AG09319 (cell line): ENCODE measurements around the gene NBR1.
"Not testable (repeated sequence)": the region's sequence is repeated elsewhere in the genome, so short reads cannot be mapped to it uniquely, and the experiment has no call there.

Experiments
- DNase-seq: peaks from one replicate; pipeline ENCODE4 v3.0.0-alpha.2; 2010; ENCODE audit warnings: low read depth; ENCODE audit errors: extremely low read depth
- CTCF ChIP-seq: IDR thresholded peaks from 2 replicates; pipeline ENCODE4 v1.5.1; 2011; ENCODE audit warnings: low read depth, mild to moderate bottlenecking, inconsistent platforms, low read length, moderate library complexity

The NBR1 gene

DNA sequence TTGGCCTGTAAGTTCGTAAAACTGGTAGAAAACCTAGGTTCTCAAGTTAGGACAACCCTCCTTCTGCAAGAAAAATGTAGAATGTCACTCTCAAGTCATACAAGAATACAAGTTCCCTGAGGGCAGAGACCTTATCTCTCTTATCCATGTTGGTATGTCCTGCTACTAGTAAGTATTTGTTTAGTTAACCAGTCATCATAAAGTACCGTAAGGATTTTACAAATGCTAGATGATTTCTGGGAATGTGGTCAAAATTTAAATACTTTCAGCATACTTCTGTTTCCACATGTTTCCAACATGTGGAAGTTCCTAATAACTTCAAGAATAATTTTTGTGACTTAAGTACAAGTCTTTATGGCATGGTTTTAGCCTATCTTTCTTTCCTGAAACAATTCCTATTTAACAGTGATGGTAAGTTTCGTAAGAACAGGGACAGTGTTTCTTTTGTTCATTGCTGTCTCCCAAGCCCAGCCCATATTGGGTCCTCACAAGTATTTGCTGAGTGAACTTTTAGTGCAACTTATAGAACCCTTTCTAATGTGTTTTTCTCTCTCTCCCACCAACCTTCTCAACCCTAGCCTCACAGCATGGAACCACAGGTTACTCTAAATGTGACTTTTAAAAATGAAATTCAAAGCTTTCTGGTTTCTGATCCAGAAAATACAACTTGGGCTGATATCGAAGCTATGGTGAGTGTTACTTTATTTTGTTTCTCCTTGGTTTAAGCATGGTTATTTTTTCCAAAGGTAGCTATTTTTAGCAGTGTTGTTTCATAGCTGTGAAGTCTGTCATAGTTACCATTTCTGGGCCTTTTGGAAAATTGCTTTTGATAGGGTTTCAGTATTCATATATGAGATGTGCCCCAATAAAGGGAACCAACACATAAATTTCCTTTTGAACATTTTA is 4.5 kb downstream of the NBR1 start:
- DNase-seq: no peak
- no peak for TF ChIP-seq CTCF

GRCh38 chr17:43176119-43176570 is 5.1 kb downstream of the NBR1 start:
- DNase-seq: no peak
- TF ChIP-seq CTCF: no peak

GRCh38 chr17:43183921-43184320 is 12.9 kb downstream of the NBR1 start:
- no peak for DNase-seq
- no peak for TF ChIP-seq CTCF

GRCh38 chr17:43186656-43187055 is 15.6 kb downstream of the NBR1 start:
- DNase-seq: not testable (repeated sequence)

DNA sequence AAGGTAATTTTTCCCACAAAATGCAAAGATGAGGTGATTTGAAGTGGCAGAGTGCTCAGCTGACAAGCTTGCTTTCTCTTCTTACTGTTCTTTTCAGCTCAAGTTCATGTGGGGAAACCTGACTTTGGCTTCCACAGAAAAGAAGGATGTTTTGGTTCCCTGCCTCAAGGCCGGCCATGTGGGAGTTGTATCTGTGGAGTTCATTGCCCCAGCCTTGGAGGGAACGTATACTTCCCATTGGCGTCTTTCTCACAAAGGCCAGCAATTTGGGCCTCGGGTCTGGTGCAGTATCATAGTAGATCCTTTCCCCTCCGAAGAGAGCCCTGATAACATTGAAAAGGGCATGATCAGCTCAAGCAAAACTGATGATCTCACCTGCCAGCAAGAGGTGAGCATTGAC is 22.2 kb downstream of the NBR1 start:
- no peak for TF ChIP-seq CTCF
- no peak for DNase-seq

DNA sequence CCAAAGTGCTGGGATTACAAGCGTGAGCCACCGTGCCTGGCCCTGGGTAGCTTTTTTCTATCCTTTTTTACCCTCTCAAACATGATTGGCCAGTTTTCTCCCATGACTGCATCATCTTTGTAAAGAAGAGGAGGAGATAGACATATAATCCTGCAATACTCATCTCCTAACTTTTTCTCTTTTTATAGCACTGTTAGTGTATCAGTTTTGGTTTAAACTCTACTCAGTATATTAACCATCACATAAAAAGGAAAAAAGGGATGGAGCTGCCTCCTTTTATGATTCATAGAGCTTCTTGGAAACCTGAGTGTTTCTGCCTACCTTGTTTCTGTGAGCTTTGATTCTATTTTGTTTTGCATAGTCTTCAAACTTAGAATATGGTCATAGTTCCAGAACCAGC is 28.6 kb downstream of the NBR1 start:
- no peak for DNase-seq
- no peak for TF ChIP-seq CTCF

GRCh38 chr17:43200127-43200526 is 29.1 kb downstream of the NBR1 start:
- no peak for TF ChIP-seq CTCF
- no peak for DNase-seq

DNA sequence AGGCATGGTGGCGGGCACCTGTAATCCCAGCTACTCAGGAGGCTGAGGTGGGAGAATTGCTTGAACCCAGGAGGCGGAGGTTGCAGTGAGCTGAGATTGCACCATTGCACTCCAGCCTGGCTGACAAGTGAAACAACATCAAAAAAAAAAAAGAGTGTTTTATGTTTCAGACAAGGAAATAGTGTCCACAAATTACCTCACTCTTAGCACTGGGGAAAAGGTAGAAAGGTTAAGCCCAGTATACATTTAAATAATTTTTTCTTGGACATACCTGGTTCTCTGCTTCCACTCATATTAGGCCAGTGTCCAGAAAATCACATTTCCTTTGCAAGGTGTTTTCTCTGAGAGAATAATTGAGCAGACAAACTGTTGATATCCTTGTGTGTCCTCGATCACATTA is 32.0 kb downstream of the NBR1 start:
- DNase-seq: not testable (repeated sequence)
